Neuron (in vitro differentiated cells): ENCODE results near the gene ADAMTS3.
A peak's percentile ranks its signal among the peaks of the same experiment; 100 is the strongest.
"Not testable (repeated sequence)": the region's sequence is repeated elsewhere in the genome, so short reads cannot be mapped to it uniquely, and the experiment has no call there.

Experiments used
- H2AFZ ChIP-seq: one replicate; pipeline ENCODE4 v1.6.1; 2013; ENCODE audit warnings: low read depth, mild to moderate bottlenecking, inconsistent platforms, low read length, moderate library complexity
- H3K27me3 ChIP-seq: one replicate; pipeline ENCODE4 v1.6.1; 2013; ENCODE audit warnings: low read length; ENCODE audit not compliant: insufficient read depth
- H3K36me3 ChIP-seq: one replicate; pipeline ENCODE4 v1.6.1; 2013; ENCODE audit warnings: low read length; ENCODE audit not compliant: insufficient read depth
- H3K4me1 ChIP-seq: one replicate; pipeline ENCODE4 v1.6.1; 2013; ENCODE audit warnings: low read length; ENCODE audit not compliant: insufficient read depth
- H3K4me3 ChIP-seq: 2 replicates; pipeline ENCODE4 v1.5.1; 2013; ENCODE audit warnings: mild to moderate bottlenecking, low read length, moderate library complexity
- H3K9me3 ChIP-seq: one replicate; pipeline ENCODE4 v1.6.1; 2013; ENCODE audit warnings: low read length

ADAMTS3 gene

GRCh38 chr4:72567036-72567435 lies 2.0 kb downstream of the ADAMTS3 start:
- H3K27me3 ChIP-seq: no peaks in the 10 kb centered on the region
- H3K9me3 ChIP-seq: no peaks in the 10 kb centered on the region
- H3K36me3 ChIP-seq: no peaks in the 10 kb centered on the region
- peak overlapping the region; percentile 77 for H3K4me3 ChIP-seq
- peak overlapping the region; percentile 99 for H2AFZ ChIP-seq
- peaks cover 9% of the 10 kb centered on the region for H3K4me1 ChIP-seq

- peaks cover 9% of the 10 kb centered on the region for H3K4me1 ChIP-seq
- no peaks in the 10 kb centered on the region for H3K27me3 ChIP-seq
- no peak overlapping the region for H2AFZ ChIP-seq
- no peaks in the 10 kb centered on the region for H3K9me3 ChIP-seq
- peak overlapping the region; percentile 77 for H3K4me3 ChIP-seq
- no peaks in the 10 kb centered on the region for H3K36me3 ChIP-seq
Observed at GRCh38 chr4:72566464-72566972, 2.5 kb downstream of the ADAMTS3 start.

GRCh38 chr4:72564789-72565188 lies 4.2 kb downstream of the ADAMTS3 start:
- no peaks in the 10 kb centered on the region for H3K27me3 ChIP-seq
- H3K36me3 ChIP-seq: no peaks in the 10 kb centered on the region
- no peaks in the 10 kb centered on the region for H3K9me3 ChIP-seq
- peaks cover 9% of the 10 kb centered on the region for H3K4me1 ChIP-seq
- no peak overlapping the region for H2AFZ ChIP-seq
- no peak overlapping the region for H3K4me3 ChIP-seq

GRCh38 chr4:72564184-72564583 lies 4.8 kb downstream of the ADAMTS3 start:
- Histone ChIP-seq H3K36me3 (no peaks in the 10 kb centered on the region), H2AFZ (no peak overlapping the region), H3K4me3 (no peak overlapping the region), H3K4me1 (peaks cover 9% of the 10 kb centered on the region), H3K27me3 (no peaks in the 10 kb centered on the region), H3K9me3 (no peaks in the 10 kb centered on the region)

DNA sequence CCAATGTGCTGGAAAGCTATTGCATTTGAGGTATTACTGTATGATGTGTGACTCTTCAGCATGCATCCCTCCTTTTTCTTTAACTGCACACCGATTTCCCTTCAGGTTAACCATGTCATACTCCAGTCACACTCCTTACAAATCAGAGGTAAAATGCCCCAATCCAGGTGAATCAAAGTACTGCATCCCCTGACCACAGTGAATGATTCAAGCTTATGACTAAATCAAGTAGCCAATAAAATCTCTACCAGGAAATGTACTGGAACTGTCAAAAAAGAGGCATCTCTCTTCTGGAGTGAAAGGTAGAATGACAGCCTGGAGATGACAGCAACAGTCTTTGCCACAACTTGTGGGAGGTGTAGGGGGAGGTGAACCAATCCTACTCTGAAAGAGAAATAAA lies 10.4 kb downstream of the ADAMTS3 start:
- H3K9me3 ChIP-seq: no peaks in the 10 kb centered on the region

GRCh38 chr4:72557021-72557420 lies 12.0 kb downstream of the ADAMTS3 start:
- no peaks in the 10 kb centered on the region for H3K36me3 ChIP-seq
- no peaks in the 10 kb centered on the region for H3K9me3 ChIP-seq
- no peaks in the 10 kb centered on the region for H3K4me1 ChIP-seq
- no peak overlapping the region for H3K4me3 ChIP-seq
- no peak overlapping the region for H2AFZ ChIP-seq
- no peaks in the 10 kb centered on the region for H3K27me3 ChIP-seq

More for the DNA sequence above, 10.4 kb downstream of the ADAMTS3 start:
- Histone ChIP-seq H3K4me3 (no peak overlapping the region), H3K4me1 (no peaks in the 10 kb centered on the region), H3K36me3 (no peaks in the 10 kb centered on the region), H3K27me3 (no peaks in the 10 kb centered on the region), H2AFZ (no peak overlapping the region)

- Histone ChIP-seq H3K27me3 (no peaks in the 10 kb centered on the region), H3K36me3 (no peaks in the 10 kb centered on the region), H3K9me3 (no peaks in the 10 kb centered on the region), H2AFZ (no peak overlapping the region), H3K4me3 (no peak overlapping the region), H3K4me1 (no peaks in the 10 kb centered on the region)
Observed at GRCh38 chr4:72555377-72555831, 13.6 kb downstream of the ADAMTS3 start.

GRCh38 chr4:72553540-72554337 lies 15.3 kb downstream of the ADAMTS3 start:
- no peaks in the 10 kb centered on the region for H3K4me1 ChIP-seq
- H2AFZ ChIP-seq: no peak overlapping the region
- no peak overlapping the region for H3K4me3 ChIP-seq
- H3K9me3 ChIP-seq: no peaks in the 10 kb centered on the region
- H3K36me3 ChIP-seq: no peaks in the 10 kb centered on the region
- no peaks in the 10 kb centered on the region for H3K27me3 ChIP-seq

DNA sequence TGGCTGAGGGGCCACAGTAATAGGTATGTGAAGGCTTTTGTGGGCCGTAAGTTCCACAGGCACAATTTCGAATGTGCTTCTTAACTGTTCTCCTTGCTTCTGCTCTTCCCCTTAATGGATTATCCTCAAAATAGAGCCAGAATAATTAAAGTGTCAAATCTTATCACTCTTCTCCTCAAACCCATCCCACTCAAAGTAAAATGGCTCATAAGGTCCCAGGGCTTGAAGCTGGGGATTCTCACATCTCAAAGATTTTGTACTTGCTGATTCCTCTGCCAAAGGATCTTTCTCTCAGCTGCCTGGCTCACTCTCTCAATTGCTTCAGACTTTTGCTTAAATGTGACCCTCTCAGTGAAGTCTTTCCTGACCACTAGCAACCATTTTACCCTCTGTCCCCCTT lies 16.6 kb downstream of the ADAMTS3 start:
- Histone ChIP-seq H3K4me3 (no peak overlapping the region), H2AFZ (no peak overlapping the region), H3K9me3 (peaks cover 2% of the 10 kb centered on the region), H3K36me3 (no peaks in the 10 kb centered on the region), H3K27me3 (no peaks in the 10 kb centered on the region), H3K4me1 (no peaks in the 10 kb centered on the region)

DNA sequence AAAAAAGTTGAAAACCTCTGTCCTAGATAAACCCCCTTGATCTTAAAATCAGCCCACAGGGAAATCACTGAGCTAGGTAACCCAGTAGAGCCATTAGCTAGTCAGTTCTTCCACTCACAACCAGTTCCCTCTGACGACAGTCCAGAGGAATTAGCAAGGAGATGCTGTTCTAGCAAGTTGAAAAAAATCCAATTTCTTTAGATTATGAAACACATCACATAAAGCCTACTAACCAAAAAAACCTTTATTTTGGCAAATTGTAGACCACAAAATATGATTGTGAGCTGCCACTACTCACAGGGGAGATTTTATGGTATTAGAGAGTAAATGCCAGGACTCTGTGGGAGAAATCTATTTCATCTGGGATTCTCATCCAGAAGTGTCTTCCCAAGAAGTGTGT lies 22.6 kb downstream of the ADAMTS3 start:
- peaks cover 2% of the 10 kb centered on the region for H3K9me3 ChIP-seq
- H3K4me3 ChIP-seq: no peak overlapping the region
- H2AFZ ChIP-seq: no peak overlapping the region
- H3K36me3 ChIP-seq: no peaks in the 10 kb centered on the region
- no peaks in the 10 kb centered on the region for H3K27me3 ChIP-seq
- no peaks in the 10 kb centered on the region for H3K4me1 ChIP-seq

- H3K36me3 ChIP-seq, H3K27me3 ChIP-seq, H3K4me1 ChIP-seq, H3K4me3 ChIP-seq, H2AFZ ChIP-seq, H3K9me3 ChIP-seq: not testable (repeated sequence)
Observed at GRCh38 chr4:72540694-72541093, 28.3 kb downstream of the ADAMTS3 start.

GRCh38 chr4:72538006-72538405 lies 31.0 kb downstream of the ADAMTS3 start:
- no peaks in the 10 kb centered on the region for H3K4me1 ChIP-seq
- H3K9me3 ChIP-seq: peaks cover 3% of the 10 kb centered on the region
- no peak overlapping the region for H3K4me3 ChIP-seq
- H2AFZ ChIP-seq: no peak overlapping the region
- H3K36me3 ChIP-seq: no peaks in the 10 kb centered on the region
- no peaks in the 10 kb centered on the region for H3K27me3 ChIP-seq

DNA sequence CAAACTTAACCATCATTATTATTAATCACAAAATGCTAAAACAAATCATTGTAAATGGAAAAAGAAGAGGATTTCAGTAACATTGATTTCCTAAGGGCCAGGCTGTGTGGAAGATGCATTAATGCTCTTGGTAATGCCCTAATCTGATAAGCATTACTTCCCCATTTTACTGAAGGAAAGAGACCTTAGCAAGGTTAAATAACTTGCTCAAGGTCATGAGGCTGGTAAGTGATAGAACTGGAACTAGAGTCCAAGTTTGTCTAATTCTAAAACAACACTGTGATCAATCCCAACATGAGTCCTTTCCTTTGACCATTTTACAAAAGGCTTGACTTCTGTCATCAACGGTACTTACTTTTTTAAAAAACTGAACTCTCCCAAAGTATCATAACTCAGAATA lies 32.6 kb downstream of the ADAMTS3 start:
- Histone ChIP-seq H3K4me3 (no peak overlapping the region), H3K36me3 (no peaks in the 10 kb centered on the region), H3K4me1 (no peaks in the 10 kb centered on the region), H3K9me3 (peaks cover 3% of the 10 kb centered on the region), H3K27me3 (no peaks in the 10 kb centered on the region), H2AFZ (no peak overlapping the region)
